HG03378 (cell line): ENCODE data around the gene DAP.
A peak's percentile ranks its signal among the peaks of the same experiment; 100 is the strongest.
"Not testable (repeated sequence)": the region's sequence is repeated elsewhere in the genome, so short reads cannot be mapped to it uniquely, and the experiment has no call there.

Experiments
- ATAC-seq: cut with Tn5 transposase; IDR thresholded peaks from one replicate; pipeline ENCODE4 v1.9.1; 2021; ENCODE audit warnings: mild to moderate bottlenecking, moderate library complexity; ENCODE audit not compliant: unreplicated experiment

The DAP gene

GRCh38 chr5:10658265-10658664 lies 102.8 kb downstream of the DAP start:
- ATAC-seq, result no peak

GRCh38 chr5:10655972-10656830 lies 104.8 kb downstream of the DAP start:
- no peak for ATAC-seq

GRCh38 chr5:10655161-10655971 lies 105.7 kb downstream of the DAP start:
- ATAC-seq, result peak; percentile 53

GRCh38 chr5:10654566-10654965 lies 106.5 kb downstream of the DAP start:
- no peak for ATAC-seq

GRCh38 chr5:10653751-10654400 lies 107.2 kb downstream of the DAP start:
- no peak for ATAC-seq

- ATAC-seq, result no peak
These were observed 108.0 kb downstream of the DAP start for GRCh38 chr5:10653043-10653442.

- ATAC-seq, result no peak
These were observed 108.4 kb downstream of the DAP start for GRCh38 chr5:10652606-10653005.

- ATAC-seq, result no peak
These were observed 108.9 kb downstream of the DAP start for GRCh38 chr5:10652151-10652550.

- no peak for ATAC-seq
These were observed 111.2 kb downstream of the DAP start for GRCh38 chr5:10649666-10650380.

GRCh38 chr5:10648806-10649665 lies 112.0 kb downstream of the DAP start:
- no peak for ATAC-seq

GRCh38 chr5:10647640-10648039 lies 113.4 kb downstream of the DAP start:
- ATAC-seq, result no peak

GRCh38 chr5:10645671-10646070 lies 115.4 kb downstream of the DAP start:
- ATAC-seq, result no peak

- ATAC-seq, result no peak
These were observed 115.9 kb downstream of the DAP start for GRCh38 chr5:10645146-10645545.

GRCh38 chr5:10644192-10644591 lies 116.8 kb downstream of the DAP start:
- no peak for ATAC-seq

GRCh38 chr5:10642367-10642766 lies 118.7 kb downstream of the DAP start:
- no peak for ATAC-seq

GRCh38 chr5:10639846-10640368 lies 121.1 kb downstream of the DAP start:
- ATAC-seq, result no peak

GRCh38 chr5:10638723-10639122 lies 122.3 kb downstream of the DAP start:
- ATAC-seq, result not testable (repeated sequence)

GRCh38 chr5:10637944-10638343 lies 123.1 kb downstream of the DAP start:
- ATAC-seq, result no peak

GRCh38 chr5:10636363-10637142 lies 124.5 kb downstream of the DAP start:
- ATAC-seq, result no peak
